NCI-H510A (cell line): ENCODE results near the gene DLL3.
A peak's percentile ranks its signal among the peaks of the same experiment; 100 is the strongest.

Source experiments
- DNase-seq: peaks from one replicate; lab custom pipeline; 2025; lab: John Stamatoyannopoulos, UW

The DLL3 gene

GRCh38 chr19:39481676-39482075 is 17.1 kb upstream of the DLL3 start:
- DNase-seq = no peak

DNA sequence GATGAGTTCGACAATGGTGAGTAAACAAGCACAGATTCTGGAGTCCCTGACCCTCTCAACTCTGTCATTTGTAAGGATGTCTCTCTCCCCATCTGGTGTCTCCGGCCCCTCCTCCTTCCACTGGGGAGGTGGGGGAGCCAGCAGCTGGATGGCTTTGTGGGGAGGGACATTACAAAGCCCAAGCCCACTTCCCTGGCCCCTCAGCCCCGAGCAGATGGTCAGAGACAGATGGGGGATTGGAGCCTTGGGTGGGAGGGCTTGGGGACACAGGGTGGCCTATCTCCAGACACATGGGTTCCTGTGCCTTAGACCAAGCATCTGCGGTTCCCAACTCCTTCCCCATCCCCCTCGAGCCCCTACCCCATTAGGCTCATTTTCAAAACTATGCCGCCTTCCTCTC is 15.6 kb upstream of the DLL3 start:
- no peak for DNase-seq

- DNase-seq = no peak
These were observed 9.0 kb upstream of the DLL3 start for GRCh38 chr19:39489756-39490155.

GRCh38 chr19:39492225-39492624 is 6.5 kb upstream of the DLL3 start:
- no peak for DNase-seq

DNA sequence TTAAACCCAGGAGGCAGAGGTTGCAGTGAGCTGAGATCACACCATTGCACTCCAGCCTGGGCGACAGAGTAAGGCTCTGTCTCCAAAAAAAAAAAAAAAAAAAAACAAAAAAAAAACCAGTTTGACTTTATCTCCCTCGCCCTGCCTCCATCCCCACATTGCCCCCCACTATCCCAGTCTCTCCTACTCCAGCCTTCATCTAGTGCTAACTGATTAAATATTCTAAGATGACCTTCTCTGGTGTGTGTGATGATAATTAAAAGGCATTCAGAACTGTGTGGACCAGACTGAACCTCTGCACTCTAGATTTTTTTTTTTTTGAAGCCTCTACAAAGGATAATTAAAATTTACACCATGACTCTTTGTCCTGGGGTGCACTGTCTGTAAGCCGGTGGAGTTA is 6.0 kb upstream of the DLL3 start:
- DNase-seq = no peak

DNA sequence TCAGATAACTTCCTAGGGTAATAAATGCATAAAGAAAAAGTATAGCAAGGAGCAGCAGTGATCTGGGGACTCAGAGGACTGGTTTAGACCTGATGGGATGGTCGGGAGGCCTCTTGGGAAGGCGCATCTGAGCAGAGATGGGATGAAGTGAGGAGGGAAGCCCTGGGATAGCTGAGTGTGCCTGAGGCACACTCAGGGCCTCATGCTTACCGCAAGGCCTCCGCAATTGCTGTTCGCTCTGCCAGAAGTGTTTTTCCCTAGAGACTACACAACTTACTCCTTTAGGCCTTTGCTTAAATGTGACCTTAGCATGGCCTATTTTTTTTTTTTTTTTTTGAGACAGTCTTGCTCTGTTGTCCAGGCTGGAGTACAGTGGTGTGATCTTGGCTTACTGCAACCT is 4.1 kb upstream of the DLL3 start:
- no peak for DNase-seq

GRCh38 chr19:39496063-39496462 is 2.7 kb upstream of the DLL3 start:
- DNase-seq = no peak

DNA sequence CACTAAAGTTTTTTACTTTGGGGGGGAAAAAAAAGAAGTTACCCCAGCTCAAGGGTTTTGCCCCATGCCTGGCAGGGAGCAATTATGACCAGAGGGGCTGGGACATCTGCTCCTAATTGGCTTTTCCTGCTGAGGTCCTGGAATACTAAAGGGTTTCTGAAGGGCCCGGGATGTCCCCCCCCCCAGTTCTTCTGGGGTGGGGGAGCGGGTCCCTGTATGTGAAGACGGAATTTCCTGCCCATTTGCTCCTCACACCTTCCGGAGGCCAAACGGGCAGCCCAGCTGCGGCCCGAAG is 1.1 kb upstream of the DLL3 start:
- DNase-seq = no peak

- peak; percentile 89 for DNase-seq
These were observed 550 bp upstream of the DLL3 start for GRCh38 chr19:39497996-39498797.

DNA sequence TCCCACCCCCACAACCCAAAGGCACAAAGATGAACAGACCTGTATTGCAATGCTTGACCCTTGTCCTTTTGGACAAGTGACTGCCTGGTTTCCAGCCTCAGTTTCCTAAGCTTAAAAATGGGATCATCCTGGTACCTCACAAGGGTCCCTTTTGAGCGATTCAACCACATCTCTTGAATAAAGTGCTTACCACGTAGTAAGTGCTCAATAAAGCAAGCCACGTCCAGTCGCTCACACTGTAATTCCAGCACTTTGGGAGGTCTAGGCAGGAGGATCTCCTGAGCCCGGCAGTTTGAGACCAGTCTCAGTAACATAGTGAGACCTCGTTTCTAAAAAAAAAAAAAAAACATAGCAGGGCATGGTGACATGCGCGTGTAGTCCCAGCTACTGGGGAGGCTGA is 1.2 kb downstream of the DLL3 start:
- no peak for DNase-seq

DNA sequence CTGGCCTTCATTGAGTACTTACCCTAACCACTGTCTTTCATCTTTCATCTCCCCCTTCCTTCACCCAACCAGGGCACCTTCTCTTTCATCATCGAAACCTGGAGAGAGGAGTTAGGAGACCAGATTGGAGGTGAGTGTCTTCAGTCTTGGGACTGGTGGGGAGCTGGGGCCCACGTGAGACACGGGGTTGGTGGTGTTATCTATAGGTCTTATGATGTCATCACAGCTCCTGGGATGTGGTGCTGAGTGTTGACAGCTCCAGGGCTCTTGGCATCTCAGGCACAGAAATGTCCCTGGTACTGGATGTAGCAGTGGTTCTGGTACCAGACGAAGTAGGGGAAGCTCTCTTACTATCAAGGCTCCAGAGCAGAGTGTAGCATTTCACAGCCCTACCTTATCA is 1.8 kb downstream of the DLL3 start:
- no peak for DNase-seq

GRCh38 chr19:39501340-39501739 is 2.6 kb downstream of the DLL3 start:
- no peak for DNase-seq

DNA sequence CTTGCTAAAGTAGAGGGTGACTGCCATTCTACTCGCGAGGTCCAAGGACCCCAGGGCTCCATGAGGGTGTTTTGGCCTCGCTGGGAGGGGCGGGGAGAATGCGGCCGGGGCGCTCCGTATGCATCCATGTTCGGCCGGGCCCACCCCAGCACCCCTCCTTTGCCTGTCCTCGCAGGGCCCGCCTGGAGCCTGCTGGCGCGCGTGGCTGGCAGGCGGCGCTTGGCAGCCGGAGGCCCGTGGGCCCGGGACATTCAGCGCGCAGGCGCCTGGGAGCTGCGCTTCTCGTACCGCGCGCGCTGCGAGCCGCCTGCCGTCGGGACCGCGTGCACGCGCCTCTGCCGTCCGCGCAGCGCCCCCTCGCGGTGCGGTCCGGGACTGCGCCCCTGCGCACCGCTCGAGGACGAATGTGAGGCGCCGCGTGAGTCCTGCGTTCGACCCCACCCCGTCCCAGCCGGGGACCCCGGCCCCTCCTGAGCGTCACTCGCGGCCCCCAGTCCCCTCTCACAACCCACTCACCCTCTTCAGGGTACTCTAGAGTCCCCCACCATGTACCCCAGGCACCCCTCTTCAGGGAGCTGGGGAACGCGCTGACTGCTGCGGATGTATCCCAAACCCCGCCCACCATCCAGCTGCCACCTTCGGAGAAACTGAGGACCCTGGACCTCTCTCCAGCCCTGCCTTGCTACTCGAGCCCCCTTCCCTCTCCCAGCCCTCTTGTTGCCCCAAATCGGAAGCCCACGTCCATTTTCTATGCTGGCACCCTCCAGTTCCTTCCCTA is 4.1 kb downstream of the DLL3 start:
- no peak for DNase-seq

DNA sequence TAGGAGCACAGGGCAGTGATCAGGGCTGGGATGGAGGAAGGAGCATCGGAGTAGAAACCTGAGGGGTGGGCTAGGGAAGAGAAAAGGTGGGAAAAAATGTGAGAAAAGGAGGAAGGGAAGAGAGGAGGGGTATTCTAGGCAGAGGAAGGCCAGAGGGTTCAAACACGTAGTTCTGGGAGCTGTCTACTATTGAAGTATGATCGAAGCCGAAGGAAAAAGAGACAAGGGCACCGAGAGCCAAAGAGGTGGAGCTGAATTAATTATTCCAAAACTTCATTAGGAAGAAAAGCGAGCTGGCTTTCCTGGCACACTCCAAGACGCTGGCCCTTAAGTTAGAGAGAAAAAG is 7.8 kb downstream of the DLL3 start:
- no peak for DNase-seq

DNA sequence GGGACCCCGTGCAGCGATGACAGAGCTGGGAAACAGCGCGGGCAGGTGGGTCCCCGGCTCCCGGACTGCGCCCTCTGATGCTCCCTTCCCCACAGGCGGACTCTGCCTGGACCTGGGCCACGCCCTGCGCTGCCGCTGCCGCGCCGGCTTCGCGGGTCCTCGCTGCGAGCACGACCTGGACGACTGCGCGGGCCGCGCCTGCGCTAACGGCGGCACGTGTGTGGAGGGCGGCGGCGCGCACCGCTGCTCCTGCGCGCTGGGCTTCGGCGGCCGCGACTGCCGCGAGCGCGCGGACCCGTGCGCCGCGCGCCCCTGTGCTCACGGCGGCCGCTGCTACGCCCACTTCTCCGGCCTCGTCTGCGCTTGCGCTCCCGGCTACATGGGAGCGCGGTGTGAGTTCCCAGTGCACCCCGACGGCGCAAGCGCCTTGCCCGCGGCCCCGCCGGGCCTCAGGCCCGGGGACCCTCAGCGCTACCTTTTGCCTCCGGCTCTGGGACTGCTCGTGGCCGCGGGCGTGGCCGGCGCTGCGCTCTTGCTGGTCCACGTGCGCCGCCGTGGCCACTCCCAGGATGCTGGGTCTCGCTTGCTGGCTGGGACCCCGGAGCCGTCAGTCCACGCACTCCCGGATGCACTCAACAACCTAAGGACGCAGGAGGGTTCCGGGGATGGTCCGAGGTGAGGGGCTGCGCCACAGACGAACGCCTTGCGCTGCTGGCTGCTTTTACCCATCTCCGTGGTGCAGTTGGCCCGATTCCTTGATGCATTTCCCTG is 8.4 kb downstream of the DLL3 start:
- DNase-seq = peak; percentile 69

- no peak for DNase-seq
These were observed 9.1 kb downstream of the DLL3 start for GRCh38 chr19:39507715-39508364.

DNA sequence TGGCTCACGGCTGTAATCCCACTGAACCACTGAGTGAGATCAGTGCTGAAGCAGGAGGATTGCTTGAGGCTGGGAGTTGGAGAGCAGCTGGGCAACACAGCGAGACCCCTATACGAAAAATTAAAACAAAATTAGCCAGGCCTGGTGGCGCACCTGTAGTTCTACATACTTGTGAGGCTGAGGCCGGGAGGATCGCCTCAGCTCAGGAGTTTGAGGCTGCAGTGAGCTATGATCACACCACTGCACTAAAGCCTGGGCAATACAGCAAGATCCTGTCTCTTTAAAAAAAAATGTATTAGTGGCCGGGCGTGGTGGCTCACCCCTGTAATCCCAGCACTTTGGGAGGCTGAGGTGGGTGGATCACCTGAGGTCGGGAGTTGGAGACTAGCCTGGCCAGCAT is 9.9 kb downstream of the DLL3 start:
- DNase-seq = no peak

GRCh38 chr19:39509233-39509632 is 10.5 kb downstream of the DLL3 start:
- no peak for DNase-seq

DNA sequence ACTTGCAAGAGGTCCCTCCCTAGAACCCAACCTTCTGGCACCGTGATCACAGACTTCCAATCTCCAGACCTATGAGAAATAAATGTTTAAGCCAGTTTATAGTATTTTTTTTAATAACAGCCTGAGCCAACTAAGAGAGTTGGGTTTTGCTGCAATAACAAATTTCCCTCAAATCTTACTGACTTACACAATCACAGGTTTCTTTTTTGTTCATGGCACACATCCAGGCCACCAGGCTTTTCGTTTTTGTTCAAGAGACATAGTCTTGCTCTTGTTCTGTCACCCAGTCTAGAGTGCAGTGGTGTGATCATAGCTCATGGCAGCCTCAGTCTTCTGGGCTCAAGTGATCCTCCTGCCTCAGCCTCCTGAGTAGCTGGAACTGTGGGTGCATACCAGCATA is 14.2 kb downstream of the DLL3 start:
- no peak for DNase-seq

GRCh38 chr19:39514840-39515550 is 16.2 kb downstream of the DLL3 start, which contains the start of gene SELENOV:
Gene SELENOV (plus strand): TSS chr19:39515139. CDS start chr19:39515213, 74 bp downstream.
- no peak for DNase-seq

DNA sequence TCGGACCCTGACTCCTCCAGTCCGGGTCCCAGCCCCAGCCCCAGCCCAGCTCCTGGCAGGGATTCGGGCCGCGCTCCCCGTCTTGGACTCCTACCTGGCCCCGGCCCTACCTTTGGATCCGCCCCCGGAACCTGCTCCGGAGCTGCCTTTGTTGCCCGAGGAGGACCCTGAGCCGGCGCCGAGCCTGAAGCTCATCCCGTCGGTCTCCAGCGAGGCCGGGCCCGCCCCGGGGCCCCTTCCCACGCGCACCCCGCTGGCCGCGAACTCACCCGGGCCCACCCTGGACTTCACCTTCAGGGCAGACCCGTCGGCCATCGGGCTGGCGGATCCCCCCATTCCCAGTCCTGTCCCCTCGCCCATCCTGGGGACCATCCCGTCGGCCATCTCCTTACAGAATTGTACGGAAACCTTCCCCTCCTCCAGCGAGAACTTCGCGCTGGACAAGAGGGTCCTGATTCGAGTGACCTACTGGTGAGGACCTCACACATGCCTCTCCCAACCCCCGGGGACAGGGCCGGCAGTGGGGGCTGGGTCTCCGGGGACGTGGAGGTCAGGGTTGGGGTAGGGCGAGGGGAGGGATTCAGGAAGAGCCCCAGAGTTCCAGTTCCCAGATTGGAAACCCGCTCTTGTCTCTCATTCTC is 16.9 kb downstream of the DLL3 start:
- DNase-seq = no peak
